ENCODE results near the gene MAP1LC3B. TPM values are rescaled to one million over a fixed set of nuclear protein-coding genes. Genes with fewer than 3 reads are reported as not detected.
"Not testable (repeated sequence)": the region's sequence is repeated elsewhere in the genome, so short reads cannot be mapped to it uniquely, and the experiment has no call there.

Gene MAP1LC3B
- total RNA-seq, 1 donor from 2014 or later = 78.6 TPM

- no peak for DNase-seq (ENCODE audit: low spot score)
Measured at GRCh38 chr16:87360862-87361610, 31.1 kb upstream of the MAP1LC3B start.

- DNase-seq (ENCODE audit: low spot score) = no peak
Measured at GRCh38 chr16:87361916-87362619, 30.1 kb upstream of the MAP1LC3B start.

- not testable (repeated sequence) for DNase-seq (ENCODE audit: low spot score)
Measured at GRCh38 chr16:87362828-87363559, 29.1 kb upstream of the MAP1LC3B start.

GRCh38 chr16:87363771-87364455, 28.2 kb upstream of the MAP1LC3B start:
- DNase-seq (ENCODE audit: low spot score) = no peak

GRCh38 chr16:87365021-87365713, 27.0 kb upstream of the MAP1LC3B start:
- no peak for DNase-seq (ENCODE audit: low spot score)

GRCh38 chr16:87366288-87366687, 25.8 kb upstream of the MAP1LC3B start:
- DNase-seq (ENCODE audit: low spot score) = no peak

- no peak for DNase-seq (ENCODE audit: low spot score)
Measured at GRCh38 chr16:87366930-87367329, 25.2 kb upstream of the MAP1LC3B start.

GRCh38 chr16:87367529-87367928, 24.6 kb upstream of the MAP1LC3B start:
- no peak for DNase-seq (ENCODE audit: low spot score)

GRCh38 chr16:87368029-87368770, 23.9 kb upstream of the MAP1LC3B start:
- DNase-seq (ENCODE audit: low spot score) = no peak

- no peak for DNase-seq (ENCODE audit: low spot score)
Measured at GRCh38 chr16:87369117-87369765, 22.9 kb upstream of the MAP1LC3B start.

- DNase-seq (ENCODE audit: low spot score) = no peak
Measured at GRCh38 chr16:87369796-87370719, 22.1 kb upstream of the MAP1LC3B start.

- no peak for DNase-seq (ENCODE audit: low spot score)
Measured at GRCh38 chr16:87371261-87371866, 20.8 kb upstream of the MAP1LC3B start.

GRCh38 chr16:87372305-87372704, 19.8 kb upstream of the MAP1LC3B start:
- no peak for DNase-seq (ENCODE audit: low spot score)

- DNase-seq (ENCODE audit: low spot score) = no peak
Measured at GRCh38 chr16:87374313-87374712, 17.8 kb upstream of the MAP1LC3B start.

GRCh38 chr16:87375426-87376135, 16.6 kb upstream of the MAP1LC3B start:
- DNase-seq (ENCODE audit: low spot score) = no peak

GRCh38 chr16:87376660-87377059, 15.5 kb upstream of the MAP1LC3B start:
- DNase-seq (ENCODE audit: low spot score) = no peak

- not testable (repeated sequence) for DNase-seq (ENCODE audit: low spot score)
Measured at GRCh38 chr16:87379312-87379752, 12.8 kb upstream of the MAP1LC3B start.

All from mesenteric fat pad (tissue), 1 donor.